Stimulated activated CD8-positive, alpha-beta memory T cell treated with anti-CD3 and anti-CD28 coated beads, Interleukin-12 subunit alpha, Interleukin-12 subunit beta, amount 100 ng/mL, for 4 hours (primary cell): ENCODE results near the gene IL37.
"Not testable (repeated sequence)": the region's sequence is repeated elsewhere in the genome, so short reads cannot be mapped to it uniquely, and the experiment has no call there.

Experiments used
- DNase-seq: peaks from one replicate; pipeline ENCODE4 v3.0.0-alpha.2; 2020; ENCODE audit warnings: low read depth

The IL37 gene

GRCh38 chr2:112923237-112923966 lies 12.4 kb downstream of the IL37 start:
- DNase-seq = no peak

GRCh38 chr2:112923967-112924338 lies 13.0 kb downstream of the IL37 start:
- DNase-seq = no peak

GRCh38 chr2:112924360-112924759 lies 13.4 kb downstream of the IL37 start:
- DNase-seq = no peak

- DNase-seq = no peak
These were observed 13.9 kb downstream of the IL37 start for GRCh38 chr2:112924821-112925220.

GRCh38 chr2:112926707-112927106 lies 15.7 kb downstream of the IL37 start:
- no peak for DNase-seq

- no peak for DNase-seq
These were observed 16.8 kb downstream of the IL37 start for GRCh38 chr2:112927745-112928144.

GRCh38 chr2:112933261-112933660 lies 22.3 kb downstream of the IL37 start:
- no peak for DNase-seq

- not testable (repeated sequence) for DNase-seq
These were observed 23.2 kb downstream of the IL37 start for GRCh38 chr2:112934117-112934516.

GRCh38 chr2:112936927-112937232 lies 25.9 kb downstream of the IL37 start:
- DNase-seq = no peak

GRCh38 chr2:112938904-112939303 lies 27.9 kb downstream of the IL37 start:
- DNase-seq = no peak

GRCh38 chr2:112939425-112939824 lies 28.5 kb downstream of the IL37 start:
- DNase-seq = no peak

GRCh38 chr2:112940859-112941625 lies 30.1 kb downstream of the IL37 start:
- DNase-seq = no peak

- DNase-seq = peak; percentile 5
These were observed 31.0 kb downstream of the IL37 start for GRCh38 chr2:112941753-112942653.

- DNase-seq = no peak
These were observed 31.7 kb downstream of the IL37 start for GRCh38 chr2:112942654-112943002.

GRCh38 chr2:112944971-112945370 lies 34.0 kb downstream of the IL37 start:
- no peak for DNase-seq

GRCh38 chr2:112946086-112946485 lies 35.1 kb downstream of the IL37 start:
- DNase-seq = no peak

GRCh38 chr2:112947374-112947773 lies 36.4 kb downstream of the IL37 start:
- no peak for DNase-seq

GRCh38 chr2:112949456-112949855 lies 38.5 kb downstream of the IL37 start:
- DNase-seq = no peak

GRCh38 chr2:112954364-112954763 lies 43.4 kb downstream of the IL37 start:
- DNase-seq = no peak

- no peak for DNase-seq
These were observed 46.5 kb downstream of the IL37 start for GRCh38 chr2:112957511-112957910.

GRCh38 chr2:112958428-112959108 lies 47.6 kb downstream of the IL37 start:
- no peak for DNase-seq

GRCh38 chr2:112959109-112959812 lies 48.3 kb downstream of the IL37 start:
- no peak for DNase-seq
